GM12874 (cell line): ENCODE results near the gene BAHD1.
A peak's percentile ranks its signal among the peaks of the same experiment; 100 is the strongest.

ENCODE experiments used
- TF ChIP-seq, protein P1 (sequence below): IDR thresholded peaks from 2 replicates; pipeline ENCODE4 v1.5.1; 2011; ENCODE audit warnings: low read depth, mild to moderate bottlenecking, control low read depth, low read length, moderate library complexity; ENCODE audit not compliant: insufficient read depth

The BAHD1 gene

GRCh38 chr15:40416056-40416455 is 24.7 kb upstream of the BAHD1 start:
- TF ChIP-seq, protein P1, sequence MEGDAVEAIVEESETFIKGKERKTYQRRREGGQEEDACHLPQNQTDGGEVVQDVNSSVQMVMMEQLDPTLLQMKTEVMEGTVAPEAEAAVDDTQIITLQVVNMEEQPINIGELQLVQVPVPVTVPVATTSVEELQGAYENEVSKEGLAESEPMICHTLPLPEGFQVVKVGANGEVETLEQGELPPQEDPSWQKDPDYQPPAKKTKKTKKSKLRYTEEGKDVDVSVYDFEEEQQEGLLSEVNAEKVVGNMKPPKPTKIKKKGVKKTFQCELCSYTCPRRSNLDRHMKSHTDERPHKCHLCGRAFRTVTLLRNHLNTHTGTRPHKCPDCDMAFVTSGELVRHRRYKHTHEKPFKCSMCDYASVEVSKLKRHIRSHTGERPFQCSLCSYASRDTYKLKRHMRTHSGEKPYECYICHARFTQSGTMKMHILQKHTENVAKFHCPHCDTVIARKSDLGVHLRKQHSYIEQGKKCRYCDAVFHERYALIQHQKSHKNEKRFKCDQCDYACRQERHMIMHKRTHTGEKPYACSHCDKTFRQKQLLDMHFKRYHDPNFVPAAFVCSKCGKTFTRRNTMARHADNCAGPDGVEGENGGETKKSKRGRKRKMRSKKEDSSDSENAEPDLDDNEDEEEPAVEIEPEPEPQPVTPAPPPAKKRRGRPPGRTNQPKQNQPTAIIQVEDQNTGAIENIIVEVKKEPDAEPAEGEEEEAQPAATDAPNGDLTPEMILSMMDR: no peak

DNA sequence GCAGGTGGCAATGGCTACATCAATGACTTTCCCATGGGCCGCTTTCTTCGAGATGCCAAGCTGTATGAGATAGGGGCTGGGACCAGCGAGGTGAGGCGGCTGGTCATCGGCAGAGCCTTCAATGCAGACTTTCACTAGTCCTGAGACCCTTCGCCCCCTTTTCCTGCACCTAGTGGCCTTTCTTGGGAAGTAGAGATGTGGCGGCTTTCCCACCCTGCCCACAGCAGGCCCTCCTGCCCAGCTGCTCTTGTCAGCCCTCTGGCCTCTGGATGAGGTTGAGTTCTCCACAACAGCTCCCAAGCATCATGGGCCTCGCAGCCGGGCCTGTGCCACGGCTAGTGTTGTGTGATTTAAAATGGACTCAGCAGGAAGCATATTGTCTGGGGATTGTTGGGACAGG is 22.6 kb upstream of the BAHD1 start:
- TF ChIP-seq, protein P1: no peak

GRCh38 chr15:40420071-40420713 is 20.6 kb upstream of the BAHD1 start:
- TF ChIP-seq, protein P1: no peak

DNA sequence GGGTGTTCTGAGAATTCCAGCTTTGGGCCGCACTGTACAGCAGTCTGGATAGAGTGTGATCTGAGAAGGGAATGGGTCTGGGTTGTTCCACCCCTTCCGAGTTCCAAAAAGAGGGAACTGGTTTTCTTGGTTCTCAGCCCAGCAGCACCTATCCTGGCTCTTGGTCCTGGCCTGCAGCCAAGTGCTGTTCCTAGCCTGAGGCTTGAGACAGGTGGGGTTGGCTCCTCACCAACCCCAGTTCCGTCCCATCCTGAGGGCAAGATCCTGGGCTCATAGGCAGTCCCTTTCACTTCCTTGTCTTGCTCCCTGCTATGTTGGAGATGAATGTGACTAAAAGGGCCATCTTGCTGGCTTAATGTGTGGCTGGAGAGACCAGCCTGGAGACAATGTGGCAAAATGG is 20.0 kb upstream of the BAHD1 start:
- TF ChIP-seq, protein P1: no peak

GRCh38 chr15:40421246-40422157 is 19.3 kb upstream of the BAHD1 start:
- TF ChIP-seq, protein P1: peak; percentile 99

DNA sequence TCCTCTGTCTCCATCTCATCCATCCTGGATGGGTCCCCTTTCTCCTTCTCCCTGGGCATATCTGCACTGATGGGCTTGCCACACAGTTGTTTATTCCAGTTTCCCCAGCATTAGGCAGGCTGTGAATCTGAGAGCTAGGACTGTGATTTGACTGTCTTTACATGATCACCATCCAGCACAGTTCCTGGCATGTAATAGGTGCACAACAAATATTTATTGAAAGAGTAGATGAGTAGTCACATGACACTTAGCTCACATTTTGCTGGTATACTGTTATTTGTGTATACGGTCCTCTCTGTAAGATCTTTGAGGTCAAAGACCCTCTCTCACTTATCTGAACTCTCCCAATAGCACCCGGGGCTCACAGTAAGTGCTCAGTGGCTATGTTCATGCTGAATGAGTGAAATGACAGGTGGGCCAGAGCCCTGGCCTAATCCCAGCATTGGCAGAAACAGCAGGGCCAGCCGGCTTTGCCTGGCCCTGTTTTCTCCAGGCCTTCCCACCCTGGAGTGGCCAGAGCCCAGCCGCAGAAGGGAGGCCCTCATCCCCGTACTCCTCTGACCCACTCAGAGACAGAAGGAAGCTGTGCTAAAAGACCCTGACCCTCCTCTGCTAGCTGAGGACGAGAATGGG is 16.2 kb upstream of the BAHD1 start:
- TF ChIP-seq, protein P1: no peak

DNA sequence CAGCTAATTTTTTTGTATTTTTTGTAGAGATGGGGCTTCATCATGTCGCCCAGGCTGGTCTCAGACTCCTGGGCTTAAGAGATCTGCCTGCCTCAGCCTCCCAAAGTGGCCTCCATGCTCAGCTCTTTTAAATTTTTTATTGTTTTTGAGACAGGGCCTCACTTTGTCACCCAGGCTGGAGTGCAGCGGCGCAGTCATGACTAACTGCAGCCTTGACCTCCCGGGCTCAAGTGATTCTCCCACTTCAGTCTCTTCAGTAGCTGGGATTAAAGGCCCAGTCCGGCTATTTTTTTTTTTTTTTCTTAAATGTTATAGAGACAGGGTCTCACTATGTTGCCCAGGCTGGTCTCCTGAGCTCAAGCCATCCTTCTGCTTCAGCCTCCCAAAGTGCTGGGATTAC is 15.1 kb upstream of the BAHD1 start:
- TF ChIP-seq, protein P1: no peak
